NCI-H748 (cell line): ENCODE measurements around the gene CCDC187.

ENCODE experiments used
- DNase-seq: peaks from one replicate; lab custom pipeline; 2025; ENCODE audit not compliant: unreplicated experiment; lab: John Stamatoyannopoulos, UW

The CCDC187 gene

GRCh38 chr9:136255896-136256890 is 47.7 kb downstream of the CCDC187 start:
- peak; percentile 21 for DNase-seq

GRCh38 chr9:136255166-136255538 is 48.7 kb downstream of the CCDC187 start:
- DNase-seq, result no peak

- no peak for DNase-seq
Measured at GRCh38 chr9:136254381-136255165, 49.3 kb downstream of the CCDC187 start.

- no peak for DNase-seq
Measured at GRCh38 chr9:136253246-136254130, 50.4 kb downstream of the CCDC187 start.

GRCh38 chr9:136252846-136253245 is 51.0 kb downstream of the CCDC187 start:
- no peak for DNase-seq

- DNase-seq, result no peak
Measured at GRCh38 chr9:136252281-136252680, 51.6 kb downstream of the CCDC187 start.

GRCh38 chr9:136251264-136252115 is 52.4 kb downstream of the CCDC187 start:
- no peak for DNase-seq

- no peak for DNase-seq
Measured at GRCh38 chr9:136250676-136251075, 53.2 kb downstream of the CCDC187 start.

GRCh38 chr9:136249877-136250559 is 53.9 kb downstream of the CCDC187 start:
- peak; percentile 15 for DNase-seq

- no peak for DNase-seq
Measured at GRCh38 chr9:136248951-136249876, 54.7 kb downstream of the CCDC187 start.

GRCh38 chr9:136247947-136248637 is 55.8 kb downstream of the CCDC187 start:
- no peak for DNase-seq

GRCh38 chr9:136247551-136247916 is 56.4 kb downstream of the CCDC187 start:
- DNase-seq, result no peak

GRCh38 chr9:136246849-136247550 is 56.9 kb downstream of the CCDC187 start:
- no peak for DNase-seq

- peak; percentile 85 for DNase-seq
Measured at GRCh38 chr9:136245219-136246150, 58.4 kb downstream of the CCDC187 start, which contains the start of gene QSOX2. QSOX2 (minus strand) TSS chr9:136245812; CDS start chr9:136245803, 9 bp downstream.

- no peak for DNase-seq
Measured at GRCh38 chr9:136244969-136245218, 59.0 kb downstream of the CCDC187 start.
